SH-SY5Y (cell line): ENCODE measurements around the gene SLC1A5.

ENCODE experiments used
- GATA2 ChIP-seq: IDR thresholded peaks from 2 replicates; pipeline ENCODE4 v1.6.1; 2011; ENCODE audit warnings: mild to moderate bottlenecking, low read depth, low read length
- GATA3 ChIP-seq: IDR thresholded peaks from 2 replicates; pipeline ENCODE4 v1.6.1; 2011; ENCODE audit warnings: low read depth, mild to moderate bottlenecking, low read length, moderate library complexity

DNA sequence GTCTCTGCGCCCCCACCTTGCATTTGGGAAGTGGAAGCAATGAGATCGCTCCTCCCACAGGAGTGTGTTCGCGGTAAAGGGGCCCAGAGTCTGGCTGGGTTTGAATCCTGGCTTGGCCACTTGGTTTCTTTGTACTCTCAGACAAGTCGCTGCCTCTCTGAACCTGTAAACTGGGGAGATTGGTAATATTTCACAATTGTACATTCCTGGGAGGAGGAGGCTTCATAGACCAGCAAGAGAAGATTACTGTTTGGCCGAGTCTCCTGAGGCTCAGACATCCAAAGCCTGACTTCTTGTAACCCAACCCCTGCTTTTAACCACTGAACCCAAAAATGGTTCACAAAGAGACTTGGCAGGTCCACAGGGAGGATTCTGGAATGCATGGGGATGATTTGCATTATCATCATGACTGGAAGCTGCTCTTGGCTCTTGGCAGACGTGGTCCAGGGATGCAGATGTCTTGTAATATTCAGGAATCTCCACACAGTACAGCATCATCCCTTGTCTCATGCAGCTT lies 28.5 kb downstream of the SLC1A5 start:
- TF ChIP-seq GATA2 (no peak), GATA3 (no peak)
